ENCODE results near the gene PTGER4.

DNA sequence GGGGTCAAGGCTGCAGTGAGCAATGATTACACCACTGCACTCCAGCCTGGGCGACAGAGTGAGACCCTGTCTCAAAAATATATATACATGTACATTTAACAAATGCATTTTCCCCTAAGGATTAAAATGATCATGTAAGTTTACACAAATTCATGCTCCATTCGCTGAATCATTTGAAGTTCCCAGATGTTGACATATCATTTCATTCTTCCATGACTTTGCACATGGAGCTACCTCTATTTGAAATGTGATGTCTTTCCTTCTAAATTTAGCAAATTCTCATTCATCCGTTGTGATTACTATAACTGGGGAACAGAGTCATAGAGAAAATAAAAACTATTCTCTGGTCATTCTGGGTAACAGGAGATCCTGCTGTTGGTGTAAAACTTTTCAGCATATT lies 10.6 kb downstream of the PTGER4 start:
- no peak for TF ChIP-seq EZH2phosphoT487 (IDR thresholded peaks at IDR 0.05; ENCODE audit: borderline replicate concordance)
- TF ChIP-seq, protein P1, sequence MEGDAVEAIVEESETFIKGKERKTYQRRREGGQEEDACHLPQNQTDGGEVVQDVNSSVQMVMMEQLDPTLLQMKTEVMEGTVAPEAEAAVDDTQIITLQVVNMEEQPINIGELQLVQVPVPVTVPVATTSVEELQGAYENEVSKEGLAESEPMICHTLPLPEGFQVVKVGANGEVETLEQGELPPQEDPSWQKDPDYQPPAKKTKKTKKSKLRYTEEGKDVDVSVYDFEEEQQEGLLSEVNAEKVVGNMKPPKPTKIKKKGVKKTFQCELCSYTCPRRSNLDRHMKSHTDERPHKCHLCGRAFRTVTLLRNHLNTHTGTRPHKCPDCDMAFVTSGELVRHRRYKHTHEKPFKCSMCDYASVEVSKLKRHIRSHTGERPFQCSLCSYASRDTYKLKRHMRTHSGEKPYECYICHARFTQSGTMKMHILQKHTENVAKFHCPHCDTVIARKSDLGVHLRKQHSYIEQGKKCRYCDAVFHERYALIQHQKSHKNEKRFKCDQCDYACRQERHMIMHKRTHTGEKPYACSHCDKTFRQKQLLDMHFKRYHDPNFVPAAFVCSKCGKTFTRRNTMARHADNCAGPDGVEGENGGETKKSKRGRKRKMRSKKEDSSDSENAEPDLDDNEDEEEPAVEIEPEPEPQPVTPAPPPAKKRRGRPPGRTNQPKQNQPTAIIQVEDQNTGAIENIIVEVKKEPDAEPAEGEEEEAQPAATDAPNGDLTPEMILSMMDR (conservative IDR thresholded peaks at IDR 0.05; ENCODE audit: low read length) = no peak

Data from Loucy (cell line).